Measurements from ENCODE around the gene NUP54.

Gene NUP54

DNA sequence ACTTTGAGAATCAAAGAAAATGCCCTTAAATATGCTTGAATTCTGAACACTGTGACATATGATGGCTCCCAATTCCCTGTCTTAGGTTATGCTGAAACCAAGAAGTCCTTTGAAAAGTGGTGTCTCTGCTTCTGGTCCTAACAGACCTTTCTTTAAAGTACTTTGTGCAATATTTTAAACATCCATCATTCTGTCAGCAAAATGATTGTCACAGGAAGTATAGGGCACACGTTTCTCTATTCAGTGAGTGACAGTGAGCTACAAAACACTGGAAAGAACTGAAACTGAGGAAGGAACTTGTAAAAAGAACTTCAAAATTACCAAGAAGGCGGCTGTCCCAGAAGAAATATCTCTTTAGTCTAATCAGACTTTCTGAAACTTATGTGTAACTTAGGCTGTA is 12.2 kb upstream of the NUP54 start:
- no peak overlapping the region for H3K4me3 ChIP-seq (ENCODE audit: low read depth, low read length)
- TF ChIP-seq, protein P1, sequence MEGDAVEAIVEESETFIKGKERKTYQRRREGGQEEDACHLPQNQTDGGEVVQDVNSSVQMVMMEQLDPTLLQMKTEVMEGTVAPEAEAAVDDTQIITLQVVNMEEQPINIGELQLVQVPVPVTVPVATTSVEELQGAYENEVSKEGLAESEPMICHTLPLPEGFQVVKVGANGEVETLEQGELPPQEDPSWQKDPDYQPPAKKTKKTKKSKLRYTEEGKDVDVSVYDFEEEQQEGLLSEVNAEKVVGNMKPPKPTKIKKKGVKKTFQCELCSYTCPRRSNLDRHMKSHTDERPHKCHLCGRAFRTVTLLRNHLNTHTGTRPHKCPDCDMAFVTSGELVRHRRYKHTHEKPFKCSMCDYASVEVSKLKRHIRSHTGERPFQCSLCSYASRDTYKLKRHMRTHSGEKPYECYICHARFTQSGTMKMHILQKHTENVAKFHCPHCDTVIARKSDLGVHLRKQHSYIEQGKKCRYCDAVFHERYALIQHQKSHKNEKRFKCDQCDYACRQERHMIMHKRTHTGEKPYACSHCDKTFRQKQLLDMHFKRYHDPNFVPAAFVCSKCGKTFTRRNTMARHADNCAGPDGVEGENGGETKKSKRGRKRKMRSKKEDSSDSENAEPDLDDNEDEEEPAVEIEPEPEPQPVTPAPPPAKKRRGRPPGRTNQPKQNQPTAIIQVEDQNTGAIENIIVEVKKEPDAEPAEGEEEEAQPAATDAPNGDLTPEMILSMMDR (IDR thresholded peaks at IDR 0.05; ENCODE audit: low read depth, low read length), result no peak
- TF ChIP-seq, protein P2, sequence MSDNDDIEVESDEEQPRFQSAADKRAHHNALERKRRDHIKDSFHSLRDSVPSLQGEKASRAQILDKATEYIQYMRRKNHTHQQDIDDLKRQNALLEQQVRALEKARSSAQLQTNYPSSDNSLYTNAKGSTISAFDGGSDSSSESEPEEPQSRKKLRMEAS (IDR thresholded peaks at IDR 0.05; ENCODE audit: low read depth, low read length), result no peak
- no peak for TF ChIP-seq POLR2A (IDR thresholded peaks at IDR 0.05; ENCODE audit: extremely low read depth, insufficient read length)
- no peak for TF ChIP-seq MYC (IDR thresholded peaks at IDR 0.05; ENCODE audit: low read depth, low read length)
- DNase-seq (ENCODE audit: low read depth), result no peak

DNA sequence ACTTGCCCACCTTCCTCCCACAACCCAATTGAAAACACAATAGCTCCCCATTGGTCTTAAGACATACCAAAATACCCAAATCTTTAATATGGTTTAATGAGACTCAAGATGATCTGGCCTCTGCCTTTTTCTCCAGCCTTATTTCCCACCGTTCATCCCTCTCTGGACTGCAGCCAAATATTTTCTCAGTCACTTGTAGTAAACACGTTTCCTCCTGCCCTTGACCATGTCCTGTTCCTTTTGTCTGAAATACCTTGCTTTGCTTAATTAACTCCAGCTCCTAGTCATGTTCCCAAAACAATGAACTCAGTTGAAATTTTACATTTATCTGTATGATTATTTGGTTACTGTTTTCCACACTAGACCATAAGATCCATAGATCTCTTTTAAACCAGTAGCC is 8.4 kb upstream of the NUP54 start:
- TF ChIP-seq, protein P2 (IDR thresholded peaks at IDR 0.05; ENCODE audit: low read depth, low read length), result no peak
- no peak for TF ChIP-seq POLR2A (IDR thresholded peaks at IDR 0.05; ENCODE audit: extremely low read depth, insufficient read length)
- TF ChIP-seq, protein P1 (IDR thresholded peaks at IDR 0.05; ENCODE audit: low read depth, low read length), result no peak
- no peak for TF ChIP-seq MYC (IDR thresholded peaks at IDR 0.05; ENCODE audit: low read depth, low read length)
- DNase-seq (ENCODE audit: low read depth), result no peak

DNA sequence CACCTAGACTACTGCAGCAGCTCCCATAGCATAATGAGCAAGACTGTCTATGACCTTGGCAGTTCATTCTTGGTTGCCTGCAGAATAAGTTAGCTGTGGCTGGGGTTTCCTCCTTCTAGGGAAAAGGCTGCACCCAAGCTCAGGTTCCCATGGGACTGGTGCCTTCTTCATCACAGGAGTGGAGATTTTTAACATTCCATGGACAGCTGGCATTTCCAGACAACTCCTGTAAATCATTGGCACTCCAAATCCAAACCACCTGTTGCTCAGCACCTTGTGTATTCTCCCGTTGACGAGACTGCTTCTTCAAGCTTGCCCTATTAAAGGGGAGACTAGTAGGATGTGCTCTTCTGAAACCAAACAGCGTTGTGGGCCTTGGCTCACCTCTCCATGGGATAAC is 7.8 kb upstream of the NUP54 start:
- TF ChIP-seq, protein P2 (IDR thresholded peaks at IDR 0.05; ENCODE audit: low read depth, low read length), result no peak
- no peak for TF ChIP-seq MYC (IDR thresholded peaks at IDR 0.05; ENCODE audit: low read depth, low read length)
- TF ChIP-seq POLR2A (IDR thresholded peaks at IDR 0.05; ENCODE audit: extremely low read depth, insufficient read length), result no peak
- TF ChIP-seq, protein P1 (IDR thresholded peaks at IDR 0.05; ENCODE audit: low read depth, low read length), result no peak
- no peak for DNase-seq (ENCODE audit: low read depth)

More for the DNA sequence above, 8.4 kb upstream of the NUP54 start:
- H3K4me3 ChIP-seq (ENCODE audit: low read depth, low read length), result no peak overlapping the region

DNA sequence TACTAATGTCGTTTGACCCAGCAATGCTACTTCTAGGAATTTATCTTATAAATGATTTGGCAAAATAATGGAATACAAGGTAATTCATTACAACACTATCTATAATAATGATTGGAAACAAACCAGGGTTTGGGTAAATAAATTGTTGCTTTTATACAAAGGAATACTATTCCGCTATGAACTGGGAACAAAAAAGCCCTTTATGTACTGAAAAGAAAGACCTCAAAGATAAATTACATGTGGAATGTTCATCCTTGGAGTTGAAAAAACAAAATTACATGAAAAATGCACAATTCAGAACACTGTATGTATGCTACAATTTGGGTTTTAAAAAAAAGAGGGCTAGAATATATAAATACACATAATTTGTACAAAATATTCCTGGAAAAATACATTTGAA is 5.2 kb upstream of the NUP54 start:
- TF ChIP-seq, protein P2 (IDR thresholded peaks at IDR 0.05; ENCODE audit: low read depth, low read length), result no peak
- TF ChIP-seq POLR2A (IDR thresholded peaks at IDR 0.05; ENCODE audit: extremely low read depth, insufficient read length), result no peak
- TF ChIP-seq MYC (IDR thresholded peaks at IDR 0.05; ENCODE audit: low read depth, low read length), result no peak
- TF ChIP-seq, protein P1 (IDR thresholded peaks at IDR 0.05; ENCODE audit: low read depth, low read length), result no peak
- H3K4me3 ChIP-seq (ENCODE audit: low read depth, low read length), result no peak overlapping the region
- DNase-seq (ENCODE audit: low read depth), result no peak

More for the DNA sequence above, 7.8 kb upstream of the NUP54 start:
- H3K4me3 ChIP-seq (ENCODE audit: low read depth, low read length), result no peak overlapping the region

DNA sequence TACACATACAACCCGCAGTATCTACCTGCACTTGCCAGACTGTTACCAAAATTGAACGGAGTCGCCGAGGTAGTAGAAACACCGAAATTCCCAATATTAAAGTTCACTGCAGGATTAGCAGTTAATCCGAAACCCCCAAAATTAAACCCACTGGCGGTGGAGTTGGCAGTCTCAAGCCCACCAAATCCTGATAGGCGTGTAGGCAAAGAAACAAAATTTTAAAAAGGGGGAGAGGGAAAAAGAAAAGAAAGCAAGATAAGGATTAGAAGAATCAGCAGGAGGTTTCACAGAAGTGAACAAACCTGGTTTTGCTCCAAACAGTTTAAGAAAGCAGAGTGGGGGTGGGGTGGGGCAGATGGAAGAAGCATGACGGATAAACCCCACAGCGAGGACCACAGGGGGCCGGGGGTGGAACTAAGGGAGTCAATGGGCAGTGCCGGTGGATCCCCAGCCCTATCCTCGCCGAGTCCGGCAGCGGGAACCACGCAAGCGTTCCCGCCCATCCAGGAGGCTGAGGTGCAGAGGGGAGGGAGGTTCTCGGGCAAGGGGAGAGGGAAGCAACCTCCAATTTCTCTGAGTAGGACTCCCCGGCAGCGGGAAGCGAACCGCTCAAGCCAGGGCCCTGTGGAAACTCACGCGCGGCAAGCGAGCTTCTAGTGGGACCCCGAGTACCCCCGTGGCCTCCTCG is 599 bp downstream of the NUP54 start:
- TF ChIP-seq MYC (IDR thresholded peaks at IDR 0.05; ENCODE audit: low read depth, low read length), result peak; percentile 21; the same call in 1 of the 2 replicates
- TF ChIP-seq, protein P1 (IDR thresholded peaks at IDR 0.05; ENCODE audit: low read depth, low read length), result no peak
- TF ChIP-seq, protein P2 (IDR thresholded peaks at IDR 0.05; ENCODE audit: low read depth, low read length), result peak; percentile 61; the same call in 1 of the 2 replicates
- peak; percentile 94 for DNase-seq (ENCODE audit: low read depth)
- H3K4me3 ChIP-seq (ENCODE audit: low read depth, low read length), result peak overlapping the region; percentile 97

Data from NB4 (cell line).